RWPE1 (cell line): ENCODE measurements around the gene TPM3.
"Not testable (repeated sequence)": the region's sequence is repeated elsewhere in the genome, so short reads cannot be mapped to it uniquely, and the experiment has no call there.

Experiments used
- CTCF ChIA-PET: fragments of 350-600 bp; sonication (Branson Sonifier 250); formaldehyde crosslinking; extraction: SDS; loops from one replicate; lab custom pipeline; 2021; lab: Yijun Ruan, JAX
- POLR2A ChIA-PET: fragments of 400-600 bp; formaldehyde crosslinking; extraction: SDS; loops from one replicate; lab custom pipeline; 2020; ENCODE audit warnings: antibody characterized with exemption; ENCODE audit not compliant: low non-redundant PET; lab: Yijun Ruan, JAX
- DNase-seq: peaks from one replicate; pipeline ENCODE4 v3.0.0; 2012; ENCODE audit warnings: low spot score
- H3K27ac ChIP-seq: fragments of 450-650 bp; 2 replicates; pipeline ENCODE4 v1.5.1; 2017
- TF ChIP-seq, protein P1 (sequence below): fragments of 450-650 bp; conservative IDR thresholded peaks from 2 replicates; pipeline ENCODE4 v1.5.1; 2017; ENCODE audit warnings: low read depth, mild to moderate bottlenecking

The TPM3 gene

GRCh38 chr1:154191990-154192461 is at the start of gene TPM3:
TPM3 (minus strand) TSS chr1:154192100; CDS start chr1:154192018, 82 bp downstream.
- POLR2A ChIA-PET = interaction anchor here (0.5 kb wide), 1 partner anchor 17 kb away, joined by 5 read pairs; no protein-coding TSS in a partner anchor
- CTCF ChIA-PET = no interaction called here

GRCh38 chr1:154240294-154240833 is 48.5 kb upstream of the TPM3 start:
- no peak for DNase-seq
- POLR2A ChIA-PET = no interaction called here
- H3K27ac ChIP-seq = no peak overlapping the region
- CTCF ChIA-PET = no interaction called here
- TF ChIP-seq, protein P1, sequence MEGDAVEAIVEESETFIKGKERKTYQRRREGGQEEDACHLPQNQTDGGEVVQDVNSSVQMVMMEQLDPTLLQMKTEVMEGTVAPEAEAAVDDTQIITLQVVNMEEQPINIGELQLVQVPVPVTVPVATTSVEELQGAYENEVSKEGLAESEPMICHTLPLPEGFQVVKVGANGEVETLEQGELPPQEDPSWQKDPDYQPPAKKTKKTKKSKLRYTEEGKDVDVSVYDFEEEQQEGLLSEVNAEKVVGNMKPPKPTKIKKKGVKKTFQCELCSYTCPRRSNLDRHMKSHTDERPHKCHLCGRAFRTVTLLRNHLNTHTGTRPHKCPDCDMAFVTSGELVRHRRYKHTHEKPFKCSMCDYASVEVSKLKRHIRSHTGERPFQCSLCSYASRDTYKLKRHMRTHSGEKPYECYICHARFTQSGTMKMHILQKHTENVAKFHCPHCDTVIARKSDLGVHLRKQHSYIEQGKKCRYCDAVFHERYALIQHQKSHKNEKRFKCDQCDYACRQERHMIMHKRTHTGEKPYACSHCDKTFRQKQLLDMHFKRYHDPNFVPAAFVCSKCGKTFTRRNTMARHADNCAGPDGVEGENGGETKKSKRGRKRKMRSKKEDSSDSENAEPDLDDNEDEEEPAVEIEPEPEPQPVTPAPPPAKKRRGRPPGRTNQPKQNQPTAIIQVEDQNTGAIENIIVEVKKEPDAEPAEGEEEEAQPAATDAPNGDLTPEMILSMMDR = no peak

More at GRCh38 chr1:154191990-154192461, at the start of gene TPM3:
- no peak within 1 kb of the TSS for H3K27ac ChIP-seq
- TF ChIP-seq, protein P1 = no peak
- no peak for DNase-seq

GRCh38 chr1:154239491-154239890 is 47.6 kb upstream of the TPM3 start:
- TF ChIP-seq, protein P1 = no peak
- no peak for DNase-seq
- ChIA-PET CTCF (interaction anchor here (0.6 kb wide), 1 partner anchor 32 kb away, joined by 3 read pairs; no protein-coding TSS in a partner anchor), POLR2A (no interaction called here)
- H3K27ac ChIP-seq = no peak overlapping the region

- no peak overlapping the region for H3K27ac ChIP-seq
- TF ChIP-seq, protein P1 = no peak
- POLR2A ChIA-PET = no interaction called here
- CTCF ChIA-PET = no interaction called here
- DNase-seq = no peak
Measured at GRCh38 chr1:154237880-154238506, 46.1 kb upstream of the TPM3 start.

GRCh38 chr1:154237435-154237834 is 45.5 kb upstream of the TPM3 start:
- no peak for DNase-seq
- ChIA-PET CTCF (no interaction called here), POLR2A (no interaction called here)
- TF ChIP-seq, protein P1 = no peak
- H3K27ac ChIP-seq = no peak overlapping the region

- no peak for DNase-seq
- no peak overlapping the region for H3K27ac ChIP-seq
- ChIA-PET CTCF (no interaction called here), POLR2A (no interaction called here)
- TF ChIP-seq, protein P1 = no peak
Measured at GRCh38 chr1:154236855-154237254, 45.0 kb upstream of the TPM3 start.

DNA sequence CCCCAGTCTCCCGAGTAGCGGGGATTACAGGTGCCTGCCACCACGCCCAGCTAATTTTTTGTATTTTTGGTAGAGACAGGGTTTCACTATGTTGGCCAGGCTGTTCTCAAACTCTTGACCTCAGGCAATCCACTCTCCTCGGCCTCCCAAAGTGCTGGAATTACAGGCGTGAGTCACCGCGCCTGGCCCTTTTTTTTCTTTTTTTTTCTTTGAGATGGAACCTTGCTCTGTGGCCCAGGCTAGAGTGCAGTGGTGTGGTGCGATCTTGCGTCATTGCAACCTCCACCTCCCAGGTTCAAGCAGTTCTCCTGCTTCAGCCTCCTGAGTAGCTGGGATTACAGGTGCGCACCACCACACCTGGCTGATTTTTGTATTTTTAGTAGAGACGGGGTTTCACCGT is 41.2 kb upstream of the TPM3 start:
- POLR2A ChIA-PET, DNase-seq, H3K27ac ChIP-seq: not testable (repeated sequence)
- CTCF ChIA-PET = interaction anchor here (0.6 kb wide), 1 partner anchor 135 kb away, joined by 3 read pairs; no protein-coding TSS in a partner anchor

DNA sequence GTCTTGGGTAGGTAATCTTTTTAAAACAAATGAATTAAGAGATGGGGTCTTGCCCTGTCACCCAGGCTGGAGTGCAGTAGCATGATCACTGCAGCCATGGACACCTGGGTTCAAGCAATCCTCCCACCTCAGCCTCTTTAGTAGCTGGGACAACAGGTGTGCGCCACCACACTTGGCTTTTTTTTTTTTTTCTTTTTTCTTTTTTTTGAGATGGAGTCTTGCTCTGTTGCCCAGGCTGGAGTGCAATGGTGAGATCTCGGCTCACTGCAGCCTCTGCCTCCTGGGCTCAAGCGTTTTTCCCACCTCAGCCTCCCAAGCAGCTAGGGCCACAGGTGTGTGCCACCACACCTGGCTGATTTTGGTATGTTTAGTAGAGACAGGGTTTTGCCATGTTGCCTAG is 39.2 kb upstream of the TPM3 start:
- CTCF ChIA-PET, POLR2A ChIA-PET, H3K27ac ChIP-seq, DNase-seq: not testable (repeated sequence)
